T-helper 1 cell treated with Interleukin-12 subunit alpha and Interleukin-12 subunit beta and Interleukin-4 antibody, amounts not matched to agents 30 ng/mL and 1 ng/mL, for 36 hours (primary cell): ENCODE measurements around the gene PTX4. TPM values are rescaled to one million over a fixed set of nuclear protein-coding genes. Genes with fewer than 3 reads are reported as not detected.

ENCODE experiments used
- intact Hi-C: fragments of 100-400 bp; cut with micrococcal nuclease; formaldehyde crosslinking; loops from one replicate; pipeline ENCODE4 v1.15.1; 2024
- total RNA-seq: library from RNA; stranded (reverse); gene quantifications from 2 replicates; pipeline ENCODE4 v1.2.3, GENCODE V29; 2022

PTX4 gene
- total RNA-seq, 1 donor from 2014 or later, result not detected

DNA sequence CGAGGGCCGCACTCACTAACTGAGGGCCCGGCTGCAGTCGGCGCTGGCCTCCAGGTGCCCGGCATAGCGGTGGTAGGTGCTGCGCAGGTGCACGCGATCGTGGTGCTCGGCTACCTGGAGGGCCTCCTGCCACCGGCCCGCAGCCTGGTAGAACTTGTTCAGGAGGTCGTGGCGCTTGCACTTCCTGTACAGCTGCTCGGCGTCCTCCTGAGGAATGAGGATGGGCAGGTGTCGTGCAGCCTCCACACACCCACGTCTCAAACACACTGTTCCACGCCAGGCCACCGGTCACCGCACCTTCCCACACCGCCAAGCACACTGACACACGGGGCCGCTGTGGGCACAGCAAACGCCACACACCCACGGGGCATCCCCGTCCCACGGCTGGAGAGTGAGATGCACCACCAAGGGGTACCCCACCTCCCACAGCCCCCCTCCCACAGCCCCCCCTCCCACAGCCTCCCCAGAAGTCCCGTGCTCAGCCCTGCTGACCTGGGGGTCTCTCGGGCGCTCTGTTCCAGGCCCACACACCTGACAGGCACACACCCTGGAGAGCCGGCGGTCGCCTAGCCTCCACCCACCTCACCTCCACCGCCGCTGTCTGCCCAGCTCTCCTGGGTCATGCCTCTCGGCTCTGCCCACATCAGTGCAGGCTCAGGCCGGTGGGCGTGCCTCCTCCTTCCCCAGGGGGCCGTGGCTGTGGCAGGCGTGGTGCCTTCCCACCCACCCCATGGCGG, 37.3 kb upstream of the PTX4 start:
- intact Hi-C loops, result no loop called here

DNA sequence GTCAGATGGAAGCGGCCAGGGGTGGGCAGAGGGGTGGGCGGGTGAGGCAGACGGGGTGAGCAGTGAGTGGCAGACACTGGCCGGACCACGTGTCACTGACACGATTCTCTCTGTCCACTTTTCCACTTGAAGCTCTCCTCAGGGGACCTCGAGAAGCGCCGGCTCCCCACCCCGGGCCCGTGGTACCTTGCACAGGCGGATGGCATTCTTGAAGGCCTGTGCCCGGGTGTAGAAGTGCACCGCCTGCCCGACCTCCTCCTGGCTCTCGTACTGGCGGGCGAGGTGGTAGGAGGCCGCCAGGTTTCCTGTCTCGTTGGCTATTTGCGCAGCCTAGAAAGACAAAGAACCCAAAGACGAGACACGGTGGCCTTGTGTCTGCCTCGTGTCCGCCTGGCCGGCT, 35.6 kb upstream of the PTX4 start:
- intact Hi-C loops, result no loop called here

DNA sequence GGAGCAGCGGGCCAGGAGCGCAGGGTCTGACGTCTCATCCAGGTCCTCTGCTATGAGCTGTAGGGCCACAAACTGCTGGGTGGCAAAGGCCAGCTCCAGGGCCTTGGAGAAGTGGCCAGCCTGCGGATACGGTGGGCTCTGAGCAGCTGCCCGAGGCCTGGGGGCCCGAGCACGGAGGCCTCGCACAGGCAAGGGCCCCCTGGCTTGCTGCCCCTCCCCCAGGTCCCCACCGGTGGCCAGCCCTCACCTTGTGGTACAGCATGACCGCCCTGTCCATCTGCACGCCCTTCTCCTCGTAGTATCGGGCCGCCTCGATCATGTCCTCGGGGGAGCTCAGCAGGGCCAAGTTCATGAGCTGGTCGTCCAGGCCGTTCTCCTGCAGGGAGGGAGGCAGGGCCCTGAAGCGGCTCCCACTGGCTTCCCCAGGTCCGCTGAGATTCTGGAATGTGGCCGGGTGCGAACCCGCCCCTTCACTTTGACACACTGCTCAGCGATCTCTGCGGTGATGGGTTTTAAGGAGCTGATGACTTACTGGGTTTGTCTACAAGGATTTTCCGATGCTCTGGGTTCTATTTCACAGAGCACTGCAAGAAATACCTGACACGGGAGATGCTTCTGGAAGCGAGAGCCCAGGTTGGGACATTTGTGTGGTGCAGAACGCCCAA, 35.0 kb upstream of the PTX4 start:
- intact Hi-C loops, result no loop called here

DNA sequence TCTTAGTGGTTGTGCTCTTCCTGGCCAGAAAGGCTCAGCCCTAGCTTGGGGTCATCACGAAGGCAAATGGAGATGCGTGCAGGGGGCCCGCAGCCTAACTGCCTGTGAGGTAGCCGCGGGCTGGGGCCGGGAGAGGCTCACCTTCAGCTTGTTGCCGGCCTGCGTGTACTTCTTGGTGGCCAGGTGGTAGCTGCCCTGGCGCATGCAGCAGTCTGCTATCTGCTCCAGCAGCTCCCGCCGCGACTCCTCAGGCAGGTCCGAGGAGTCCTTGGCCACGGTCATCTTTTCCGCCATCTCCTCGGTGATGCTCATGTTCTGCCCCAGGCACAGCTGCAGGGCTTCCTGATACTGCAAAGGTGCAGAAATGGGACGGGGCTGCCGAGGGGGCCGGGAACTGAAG, 31.7 kb upstream of the PTX4 start:
- intact Hi-C loops, result no loop called here

DNA sequence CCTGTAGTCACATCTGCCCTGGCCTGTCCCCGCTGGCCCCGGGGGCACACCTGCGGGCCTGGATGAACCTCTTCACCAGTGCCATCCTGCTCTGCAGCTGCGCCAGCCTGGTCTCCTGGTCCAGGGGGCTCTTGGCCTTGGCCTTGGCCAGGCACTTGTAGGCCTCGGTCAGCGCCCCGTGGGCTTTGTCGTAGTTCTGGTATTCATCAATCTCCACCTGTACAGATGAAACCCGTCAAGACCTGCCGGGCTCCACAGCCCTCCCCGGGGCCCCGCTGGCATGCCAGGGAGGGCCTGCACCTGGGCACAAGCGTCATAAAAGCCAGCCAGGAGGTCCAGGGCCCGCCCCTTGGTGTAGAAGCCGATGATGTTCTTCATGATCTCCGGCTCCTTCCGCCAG, 31.1 kb upstream of the PTX4 start:
- intact Hi-C loops, result no loop called here

DNA sequence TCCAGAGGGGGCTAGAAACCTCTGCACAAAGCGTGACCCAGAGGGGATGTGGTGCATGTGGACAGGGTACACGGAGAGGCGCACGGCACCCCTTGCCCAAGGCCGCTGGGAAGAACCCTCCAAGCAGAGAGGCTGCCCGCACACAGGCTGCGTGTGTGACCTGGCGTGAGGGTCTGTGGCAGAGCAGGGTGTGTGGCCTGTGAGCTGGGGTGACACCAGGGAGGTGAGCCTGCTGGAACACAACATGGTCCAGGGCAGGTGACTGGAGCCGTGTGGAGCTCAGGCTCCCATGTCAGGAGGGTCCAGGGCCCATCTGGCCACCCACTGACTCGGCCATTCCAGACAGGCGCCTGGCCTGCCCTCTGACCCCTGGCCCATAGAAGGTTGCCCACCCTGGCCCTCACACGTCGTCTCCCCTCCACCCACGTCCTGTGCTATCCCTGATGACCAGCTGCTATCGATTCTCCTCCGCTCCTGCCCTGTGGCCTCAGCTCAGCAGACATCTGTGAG, 29.9 kb upstream of the PTX4 start:
- intact Hi-C loops, result no loop called here

DNA sequence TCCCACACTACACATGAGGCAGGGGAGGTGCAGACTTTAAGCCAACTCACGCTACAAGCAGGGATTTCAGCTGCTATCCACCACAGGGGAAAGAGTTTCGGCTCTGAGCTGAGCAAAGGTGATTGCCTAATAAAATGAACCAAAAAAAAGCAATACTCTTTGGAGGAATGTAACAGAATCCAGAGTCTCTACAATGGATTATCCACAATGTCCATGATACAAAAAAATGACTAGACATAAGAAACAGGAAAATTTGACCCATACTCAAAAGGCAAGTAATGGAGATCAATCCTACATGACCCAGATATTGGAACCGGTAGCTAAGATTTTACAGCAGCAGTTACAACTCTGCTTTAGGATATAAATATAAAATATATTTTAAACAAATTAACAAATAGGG, 25.8 kb upstream of the PTX4 start:
- intact Hi-C loops, result no loop called here

DNA sequence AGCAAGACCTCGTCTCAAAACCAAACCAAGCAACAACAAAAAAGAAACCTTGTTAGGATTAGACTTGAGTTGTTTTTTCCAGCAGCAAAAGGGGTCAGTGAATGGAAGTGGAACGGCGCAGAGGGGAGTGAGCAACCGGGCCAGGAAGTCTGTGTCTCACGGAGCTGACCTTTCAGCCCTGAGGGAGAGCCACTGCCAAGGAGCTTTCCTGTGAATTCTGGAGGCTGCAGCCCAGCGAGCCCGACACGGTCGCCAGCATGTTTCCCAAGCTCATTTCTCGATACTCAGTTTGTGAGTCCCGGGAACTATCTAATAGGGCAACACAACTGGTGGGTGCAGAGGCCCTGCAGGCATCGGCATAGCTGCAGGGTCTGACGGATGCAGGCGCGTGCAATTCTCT, 24.0 kb upstream of the PTX4 start:
- intact Hi-C loops, result no loop called here

DNA sequence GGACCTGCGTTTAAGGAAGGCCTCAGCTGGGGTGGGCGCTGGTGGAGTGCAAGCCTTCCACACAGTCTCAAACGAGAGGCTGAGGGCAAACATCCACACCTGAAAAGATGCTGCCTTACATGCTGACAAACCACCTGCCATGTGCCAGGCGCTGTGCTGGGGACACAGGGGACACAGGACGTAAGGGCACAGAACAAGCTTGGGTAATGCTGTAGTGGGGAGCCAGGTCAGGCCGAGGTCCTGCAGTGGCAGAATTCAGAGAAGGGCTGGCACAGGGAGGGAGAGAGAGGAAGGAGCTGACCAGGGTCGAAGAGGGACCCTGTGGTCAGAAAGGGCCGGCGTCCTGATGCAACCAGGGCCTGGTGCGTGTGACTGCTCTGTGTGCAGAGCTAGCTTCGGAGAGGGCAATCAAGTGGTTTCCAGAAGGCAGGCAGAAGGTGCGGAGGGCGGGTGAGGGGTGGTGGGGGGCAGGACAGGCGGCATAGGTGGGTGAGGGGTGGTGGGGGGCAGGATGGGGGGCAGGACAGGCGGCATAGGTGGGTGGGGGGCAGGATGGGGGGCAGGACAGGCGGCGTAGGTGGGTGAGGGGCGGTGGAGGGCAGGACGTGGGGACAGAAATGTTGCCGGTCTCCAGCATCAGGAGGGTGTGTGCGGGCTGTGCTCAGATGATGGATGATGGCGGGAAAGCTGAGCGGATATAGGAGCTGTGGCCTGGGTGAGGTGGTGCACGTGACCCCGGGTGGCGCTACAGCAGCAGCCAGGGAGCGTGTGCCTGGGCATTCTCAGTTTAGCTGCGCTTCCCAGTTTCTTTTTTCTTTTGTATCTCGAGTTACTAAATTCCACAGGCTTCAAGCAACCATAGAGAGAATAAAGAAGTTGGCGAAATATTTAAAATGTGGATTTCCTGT, 23.2 kb upstream of the PTX4 start:
- intact Hi-C loops, result no loop called here

DNA sequence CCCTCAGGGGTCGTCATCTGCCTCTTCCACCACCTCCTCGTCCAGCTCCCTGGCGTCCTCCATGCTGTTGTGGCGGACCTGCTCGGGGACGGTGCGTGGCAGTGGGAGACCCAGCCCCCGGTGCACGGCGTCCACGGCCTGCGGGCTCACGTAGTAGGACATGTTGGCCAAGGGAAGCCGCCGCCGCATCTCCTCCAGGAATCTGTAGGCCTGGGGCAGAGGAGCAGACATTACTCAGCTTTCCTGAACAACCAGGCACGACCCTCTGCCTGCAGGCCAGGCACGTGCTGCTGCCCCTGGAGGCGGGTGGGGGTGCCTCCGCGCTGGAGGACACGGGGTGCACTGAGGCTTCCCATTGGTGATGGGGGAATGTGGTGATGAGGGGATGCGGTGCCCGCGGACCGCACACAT, 22.2 kb upstream of the PTX4 start:
- intact Hi-C loops, result no loop called here

DNA sequence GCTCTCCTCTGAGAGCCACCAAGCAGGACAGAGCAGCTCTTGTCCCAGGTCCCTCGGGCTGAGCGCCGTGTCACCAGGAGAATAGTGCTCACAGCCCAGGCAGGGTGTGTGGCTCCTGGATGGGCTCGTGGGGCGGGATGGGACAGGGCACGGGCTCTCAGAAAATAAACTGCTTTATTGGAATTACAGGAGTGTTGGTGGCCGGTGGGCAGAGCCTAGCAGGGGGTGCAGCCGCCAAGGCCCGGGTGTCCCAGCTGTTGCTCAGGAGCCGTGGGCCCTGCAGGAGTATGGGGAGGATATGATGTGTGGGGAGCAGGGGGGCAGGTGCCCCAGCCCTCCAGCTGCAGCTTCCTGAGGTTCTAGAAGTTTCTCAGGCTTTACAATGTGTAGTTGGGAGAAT, 21.5 kb upstream of the PTX4 start:
- intact Hi-C loops, result no loop called here

DNA sequence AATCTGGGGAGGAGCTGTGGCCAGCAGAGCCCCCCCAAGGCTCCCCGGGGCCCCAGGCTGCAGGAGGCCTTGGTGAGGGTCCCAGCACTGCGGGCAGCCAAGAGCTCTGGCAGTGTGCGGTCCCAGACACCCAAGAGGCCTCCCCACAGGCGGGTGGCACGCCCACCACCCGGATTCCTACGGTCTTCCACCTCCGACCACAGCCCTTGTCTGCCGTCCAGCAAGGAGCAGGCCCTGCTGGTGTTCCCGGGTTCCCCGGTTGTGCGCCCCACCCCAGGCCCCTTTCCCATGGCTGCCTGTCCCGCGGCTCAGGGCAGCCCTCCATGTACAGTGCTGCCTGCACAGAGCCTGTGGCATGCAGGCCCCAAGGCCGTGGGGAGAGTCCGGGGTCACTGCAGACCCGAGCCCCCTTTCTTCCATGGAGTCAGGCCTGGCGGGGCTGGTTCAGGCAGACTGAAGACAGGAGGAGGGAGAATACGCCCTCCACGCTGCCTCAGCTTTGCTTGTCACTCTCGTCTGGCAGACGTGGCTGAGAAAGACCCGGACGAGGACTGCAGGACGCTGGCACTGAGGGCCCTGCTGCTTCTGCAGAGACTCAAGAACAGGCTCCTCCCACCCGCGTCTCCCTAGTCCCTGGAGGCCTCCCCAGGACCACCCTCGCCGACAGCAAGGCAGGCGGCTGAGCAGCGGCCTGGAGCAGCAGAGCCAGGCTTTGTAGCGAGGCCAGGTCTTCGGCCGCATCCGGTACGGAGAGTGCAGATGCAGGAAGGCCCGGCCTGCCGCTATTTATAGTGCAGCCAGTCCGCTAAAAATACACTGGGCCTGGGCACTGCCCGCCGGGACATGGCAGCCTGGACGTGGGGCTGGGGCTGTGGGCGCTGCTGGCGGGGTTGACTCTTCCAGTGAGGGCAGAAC, 20.8 kb upstream of the PTX4 start:
- intact Hi-C loops, result no loop called here

DNA sequence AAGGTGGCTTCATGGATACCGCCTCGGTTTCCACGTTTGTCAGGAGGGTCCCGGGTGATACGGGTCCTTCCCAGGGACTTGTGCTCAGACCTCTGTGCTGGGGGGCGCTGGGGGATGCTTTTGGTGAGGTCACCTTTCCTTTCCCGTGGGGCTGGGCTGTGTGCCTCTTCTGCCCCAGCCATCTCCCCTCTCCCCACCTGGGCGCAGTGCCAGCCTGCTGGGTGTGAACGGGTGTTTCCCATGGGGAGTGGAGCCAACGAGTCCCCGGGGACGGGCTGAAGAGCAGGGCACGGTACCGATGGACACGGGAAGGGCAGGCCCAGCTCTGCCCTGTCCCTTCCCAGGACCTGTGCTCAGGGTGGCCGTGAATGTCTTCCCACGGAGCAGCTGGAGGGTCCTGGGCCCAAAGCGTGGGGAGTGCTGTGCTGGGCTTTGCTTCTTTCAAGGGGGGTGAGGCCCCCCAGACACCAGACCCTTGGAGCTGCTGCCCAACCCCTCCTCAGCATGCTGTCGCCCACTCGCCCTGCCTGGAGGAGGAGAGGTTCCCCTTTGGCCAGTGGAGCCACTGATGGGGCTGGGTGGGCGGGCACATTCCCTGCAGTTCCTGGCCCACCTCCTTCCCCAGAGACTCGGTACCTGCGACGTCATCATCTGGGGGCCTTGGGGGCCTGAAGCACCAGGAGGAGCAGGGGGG, 19.9 kb upstream of the PTX4 start:
- intact Hi-C loops, result no loop called here

DNA sequence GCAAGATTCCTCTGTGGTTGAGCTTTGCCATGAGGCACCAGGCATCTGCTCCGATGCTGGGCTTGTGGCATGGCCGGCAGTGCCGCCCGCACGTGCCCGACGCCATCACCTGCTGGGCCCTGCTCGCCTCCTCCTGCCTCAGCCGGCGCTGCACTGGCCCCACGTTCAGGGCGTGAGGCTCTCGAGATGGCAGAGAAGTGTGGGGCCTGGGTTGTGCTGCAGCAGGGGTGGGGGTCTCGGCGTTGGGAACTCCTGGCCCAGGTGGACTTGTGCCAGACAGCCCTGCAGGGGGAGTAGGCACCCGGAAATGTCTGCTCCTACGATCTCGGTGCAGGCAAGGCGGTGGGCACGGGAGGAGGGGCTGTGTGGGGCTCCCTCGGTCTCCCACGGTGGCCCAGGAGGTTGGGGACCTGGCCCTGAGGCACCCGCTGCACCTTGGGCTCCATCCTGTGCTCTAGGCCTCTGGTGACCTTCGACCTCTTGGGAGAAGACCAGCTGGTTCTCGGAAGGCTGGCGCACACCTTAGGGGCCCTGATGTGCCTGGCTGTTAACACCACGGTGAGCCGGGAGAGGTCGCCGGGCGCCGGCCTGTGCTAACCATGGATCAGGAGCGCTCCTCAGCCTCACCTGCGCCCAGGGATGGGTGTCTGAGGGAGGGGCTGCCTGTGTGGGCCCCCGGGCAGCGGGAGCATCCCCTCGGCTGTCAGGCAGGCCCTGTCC, 17.9 kb upstream of the PTX4 start:
- intact Hi-C loops, result no loop called here

DNA sequence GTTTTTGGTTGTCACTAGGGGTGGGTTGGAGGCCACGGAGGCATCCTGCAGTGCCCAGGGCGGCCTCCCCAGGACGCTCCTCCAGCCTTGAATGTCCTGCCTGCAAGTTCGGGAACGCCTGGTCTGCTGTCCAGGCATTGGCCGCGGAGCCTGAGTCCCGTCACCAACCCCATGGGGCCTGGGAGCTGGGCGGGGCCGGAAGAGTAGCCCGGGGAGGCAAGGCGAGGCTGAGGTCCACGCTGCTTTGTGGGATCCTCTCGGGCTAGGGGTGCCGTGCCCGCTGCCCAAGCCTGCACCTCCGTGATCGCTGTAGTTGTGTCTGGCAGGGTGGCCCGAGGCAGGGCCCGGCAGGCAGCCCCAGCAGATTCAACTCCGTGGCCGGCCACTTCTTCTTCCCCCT, 17.2 kb upstream of the PTX4 start:
- intact Hi-C loops, result no loop called here

DNA sequence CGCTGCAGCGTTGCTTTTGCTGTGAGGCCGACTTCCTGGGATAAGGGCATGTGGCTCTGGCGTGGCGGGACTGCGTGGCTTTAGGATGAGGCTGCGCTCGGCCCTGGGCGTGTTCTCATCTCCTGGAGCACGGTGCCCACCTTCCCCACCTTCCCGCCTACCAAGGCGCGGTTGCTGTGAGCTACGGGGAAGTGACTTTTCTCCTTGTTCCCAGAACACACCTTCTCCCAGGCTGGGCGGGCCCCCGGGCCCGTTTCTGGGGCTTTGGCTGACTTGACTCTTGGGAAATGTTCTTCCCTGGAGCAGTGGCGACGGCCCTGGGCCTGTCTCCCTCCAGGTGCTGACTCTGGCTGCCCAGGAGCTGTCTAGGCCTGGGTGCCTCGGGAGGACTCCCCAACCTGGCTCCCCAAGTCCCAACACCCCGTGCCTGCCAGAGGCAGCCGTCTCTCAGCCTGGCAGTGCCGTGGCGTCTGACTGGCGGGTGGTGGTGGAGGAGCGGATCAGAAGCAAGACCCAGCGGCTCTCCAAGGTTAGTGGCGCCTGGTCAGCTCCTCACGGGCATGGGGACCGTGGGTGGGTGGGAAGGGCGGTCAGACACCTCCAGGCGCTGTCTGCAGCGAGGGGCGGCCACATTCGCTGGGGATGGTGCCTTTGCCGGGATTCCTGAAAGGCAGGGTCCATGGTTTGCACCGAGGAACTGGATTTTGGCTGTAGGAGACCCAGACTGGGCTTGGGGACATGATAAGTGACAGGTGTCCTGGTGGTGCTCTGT, 16.5 kb upstream of the PTX4 start:
- intact Hi-C loops, result no loop called here

DNA sequence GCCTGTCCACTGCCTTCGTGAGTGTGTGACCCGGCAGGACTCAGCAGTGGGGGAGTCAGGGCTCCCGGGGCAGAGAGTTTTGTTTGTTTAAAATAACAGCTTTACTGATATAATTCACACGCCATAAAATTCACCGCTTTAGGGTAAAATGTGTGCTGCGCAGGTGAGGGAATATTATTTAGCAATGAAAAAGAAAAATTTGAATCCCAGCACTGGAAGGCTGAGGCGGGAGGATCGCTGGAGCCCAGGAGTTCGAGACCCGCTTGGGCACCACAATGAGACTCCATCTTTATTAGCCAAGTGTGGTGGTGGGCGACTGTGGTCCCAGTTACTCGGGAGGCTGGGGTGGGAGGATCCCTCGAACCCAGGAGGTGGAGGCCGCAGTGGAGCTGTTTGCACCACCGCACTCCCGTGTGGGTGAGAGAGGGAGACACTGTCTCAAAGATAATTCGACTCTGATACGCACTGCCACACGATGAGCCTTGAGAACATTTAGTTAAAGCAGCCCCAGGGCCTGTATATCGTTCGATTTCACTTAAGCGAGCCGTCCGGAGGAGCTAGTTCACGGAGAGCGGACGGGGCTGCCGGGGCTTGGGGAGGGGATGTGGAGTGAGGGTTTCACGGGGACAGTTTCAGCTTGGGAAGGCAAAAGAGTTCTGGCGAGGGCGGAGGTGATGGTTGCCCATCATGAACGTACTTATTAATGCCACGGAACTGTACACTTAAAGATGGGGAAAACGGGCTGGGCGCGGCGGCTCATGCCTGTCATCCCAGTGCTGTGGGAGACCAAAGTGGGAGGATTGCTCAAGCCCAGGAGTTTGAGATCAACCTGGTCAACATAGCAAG, 14.6 kb upstream of the PTX4 start:
- intact Hi-C loops, result no loop called here
